ENCODE results near the gene TMEM121B. TPM values are rescaled to one million over a fixed set of nuclear protein-coding genes. Genes with fewer than 3 reads are reported as not detected.
"Not testable (repeated sequence)": the region's sequence is repeated elsewhere in the genome, so short reads cannot be mapped to it uniquely, and the experiment has no call there.

Gene TMEM121B
- total RNA-seq, result under 1 TPM; 0.05 to 0.10 TPM

DNA sequence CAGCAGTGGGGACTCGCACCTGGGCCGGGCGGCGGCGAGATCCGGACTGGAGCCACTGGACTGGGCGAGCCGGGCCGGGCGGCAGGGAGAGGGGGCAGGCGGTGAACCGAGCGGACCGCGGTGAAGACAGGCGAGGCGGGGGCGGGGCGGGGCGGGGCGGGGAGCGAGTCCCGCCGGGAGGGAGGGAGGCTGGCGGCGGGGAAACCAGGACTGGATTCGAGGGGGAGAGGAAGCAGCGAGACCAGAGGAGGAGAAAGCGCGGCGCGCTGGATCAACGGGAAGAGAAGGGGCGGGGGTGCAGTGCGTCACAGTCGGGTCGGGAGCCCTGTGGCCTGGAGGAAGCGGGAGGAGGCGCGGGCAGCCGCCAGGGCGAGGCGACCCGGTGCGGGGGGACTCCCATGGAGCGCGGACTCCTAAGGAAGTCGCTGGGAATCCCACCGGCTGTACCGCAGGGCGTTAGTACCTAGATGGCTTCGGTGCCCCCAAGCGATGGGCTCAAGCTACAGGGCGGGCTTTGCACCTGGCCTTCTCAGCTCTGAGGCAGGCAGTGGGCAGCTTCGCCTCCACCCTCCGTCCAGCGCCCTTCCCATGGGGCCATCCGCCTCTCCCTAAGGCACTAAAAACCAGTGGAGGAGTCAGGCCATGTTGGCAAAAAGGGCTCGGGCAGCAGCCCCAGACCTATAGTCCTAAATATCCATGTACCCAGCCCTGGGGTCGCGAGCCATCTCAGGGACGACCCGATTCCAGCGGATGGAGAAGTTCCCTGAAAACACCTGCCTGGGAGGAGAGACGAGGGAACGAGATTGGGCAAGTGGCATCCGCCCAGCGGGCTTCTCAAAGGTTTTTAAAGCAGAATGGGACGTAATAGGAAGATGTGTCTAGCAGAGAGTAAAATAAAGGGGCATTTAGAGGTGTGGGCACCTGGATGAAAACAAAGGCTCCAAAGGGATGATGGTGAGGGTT, at the start of gene TMEM121B:
TSS of gene TMEM121B (minus strand) at position 128 of the 963 bp plus-strand sequence. CDS start 233 bp downstream, outside the sequence.
- peaks cover 0 to 8% of the 10 kb centered on the region in 2 donors for H3K36me3 Mint-ChIP-seq
- ATAC-seq, result peak in 1 of 2 donors; percentile 21
- no peak within 1 kb of the TSS for H3K27ac Mint-ChIP-seq
- H3K9me3 Mint-ChIP-seq, result no peaks in the 10 kb centered on the region
- DNase-seq (ENCODE audit: low spot score in 2 of 2), result no peak

- H3K9me3 Mint-ChIP-seq, result no peaks in the 10 kb centered on the region
- no peak overlapping the region for H3K27ac Mint-ChIP-seq
- ATAC-seq (no peak), DNase-seq (ENCODE audit: low spot score in 2 of 2) (no peak)
- no peaks in the 10 kb centered on the region for H3K36me3 Mint-ChIP-seq
These were observed 46.3 kb upstream of the TMEM121B start for GRCh38 chr22:17167486-17167885.

GRCh38 chr22:17164392-17165024, 43.3 kb upstream of the TMEM121B start:
- Mint-ChIP-seq H3K27ac (no peak overlapping the region), H3K9me3 (no peaks in the 10 kb centered on the region), H3K36me3 (peaks cover 0 to 5% of the 10 kb centered on the region in 2 donors)
- no peak for DNase-seq (ENCODE audit: low spot score in 2 of 2)
- no peak for ATAC-seq

DNA sequence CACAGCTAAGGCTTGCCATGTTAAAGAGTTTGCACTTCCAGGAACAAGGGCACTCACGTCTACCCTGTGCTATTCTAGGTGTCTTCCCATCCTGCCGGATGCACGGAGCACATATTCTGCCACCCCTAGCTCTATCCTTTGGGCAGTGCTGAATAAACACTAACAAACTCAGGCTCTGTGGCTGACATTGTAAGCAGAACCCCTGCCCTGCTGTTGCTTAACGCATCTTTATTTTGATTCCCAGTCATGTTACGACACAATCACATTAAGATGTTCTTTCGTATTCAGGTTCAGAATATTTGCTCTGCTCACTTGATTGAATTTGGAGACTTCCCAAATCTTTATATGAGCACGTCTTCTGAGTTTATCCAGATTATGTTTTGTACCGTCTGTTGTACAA, 41.6 kb upstream of the TMEM121B start:
- DNase-seq (ENCODE audit: low spot score in 2 of 2), result no peak
- no peak overlapping the region for H3K27ac Mint-ChIP-seq
- peaks cover 5 to 6% of the 10 kb centered on the region in 2 donors for H3K36me3 Mint-ChIP-seq
- ATAC-seq, result no peak
- H3K9me3 Mint-ChIP-seq, result no peaks in the 10 kb centered on the region

- Mint-ChIP-seq H3K9me3 (no peaks in the 10 kb centered on the region), H3K27ac (no peak overlapping the region), H3K36me3 (peaks cover 5 to 6% of the 10 kb centered on the region in 2 donors)
- no peak for DNase-seq (ENCODE audit: low spot score in 2 of 2)
- no peak for ATAC-seq
These were observed 40.8 kb upstream of the TMEM121B start for GRCh38 chr22:17161991-17162390.

DNA sequence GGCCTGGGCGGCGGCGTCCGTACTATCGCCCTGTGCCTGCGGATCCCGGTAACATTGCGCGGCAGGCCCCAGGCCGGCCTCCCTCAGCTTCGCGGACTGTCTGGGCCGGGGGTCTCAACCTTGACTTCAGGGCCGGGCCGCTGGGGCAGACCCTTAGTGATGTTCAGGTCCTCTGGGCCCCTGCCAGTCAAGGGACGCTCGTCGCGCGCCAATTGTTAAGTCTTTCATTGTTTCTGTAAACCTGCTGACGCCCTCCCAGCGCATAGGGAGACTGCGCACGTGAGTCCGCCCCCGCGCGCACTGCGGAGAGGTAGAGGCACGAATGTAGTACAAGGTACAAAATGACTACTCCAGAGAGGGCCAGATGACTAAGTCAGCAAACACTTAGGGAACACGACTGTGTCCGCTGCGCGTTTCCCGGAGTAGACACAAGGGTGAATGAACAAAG, 38.4 kb upstream of the TMEM121B start:
- peaks cover 5 to 6% of the 10 kb centered on the region in 2 donors for H3K36me3 Mint-ChIP-seq
- peak overlapping the region; percentile 52 to 80 for H3K27ac Mint-ChIP-seq
- no peaks in the 10 kb centered on the region for H3K9me3 Mint-ChIP-seq
- peak; percentile 66 to 82 for DNase-seq (ENCODE audit: low spot score in 2 of 2)
- peak; percentile 71 to 82 for ATAC-seq

GRCh38 chr22:17158568-17159503, 37.7 kb upstream of the TMEM121B start, which contains the start of gene HDHD5:
Gene HDHD5 (minus strand): TSS chr22:17159277. CDS start chr22:17159251, 26 bp downstream.
- peak within 1 kb of the TSS; percentile 74 to 94 for H3K27ac Mint-ChIP-seq
- DNase-seq (ENCODE audit: low spot score in 2 of 2), result peak; percentile 83 to 86
- peaks cover 5 to 6% of the 10 kb centered on the region in 2 donors for H3K36me3 Mint-ChIP-seq
- no peaks in the 10 kb centered on the region for H3K9me3 Mint-ChIP-seq
- ATAC-seq, result peak; percentile 82 to 85

DNA sequence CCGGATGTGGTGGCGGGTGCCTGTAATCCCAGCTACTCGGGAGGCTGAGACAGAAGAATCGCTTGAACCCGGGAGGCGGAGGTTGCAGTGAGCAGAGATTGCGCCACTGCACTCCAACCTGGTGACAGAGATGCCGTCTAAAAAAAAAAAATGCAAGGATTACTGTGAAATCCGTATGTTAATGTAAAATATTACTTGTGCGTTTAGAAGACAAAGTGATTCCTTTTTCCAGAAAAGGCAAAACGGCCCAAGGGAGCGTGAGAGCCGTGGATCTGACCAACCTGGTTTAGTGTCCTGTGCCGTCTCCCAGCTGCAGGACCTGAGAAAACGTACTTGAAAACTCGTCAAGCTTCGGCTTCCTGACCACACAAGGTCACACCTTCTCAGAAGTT, 37.0 kb upstream of the TMEM121B start:
- Mint-ChIP-seq H3K27ac (peak overlapping the region in 1 of 2 donors; percentile 94), H3K36me3 (peaks cover 5 to 6% of the 10 kb centered on the region in 2 donors), H3K9me3 (no peaks in the 10 kb centered on the region)
- ATAC-seq, result no peak
- no peak for DNase-seq (ENCODE audit: low spot score in 2 of 2)

DNA sequence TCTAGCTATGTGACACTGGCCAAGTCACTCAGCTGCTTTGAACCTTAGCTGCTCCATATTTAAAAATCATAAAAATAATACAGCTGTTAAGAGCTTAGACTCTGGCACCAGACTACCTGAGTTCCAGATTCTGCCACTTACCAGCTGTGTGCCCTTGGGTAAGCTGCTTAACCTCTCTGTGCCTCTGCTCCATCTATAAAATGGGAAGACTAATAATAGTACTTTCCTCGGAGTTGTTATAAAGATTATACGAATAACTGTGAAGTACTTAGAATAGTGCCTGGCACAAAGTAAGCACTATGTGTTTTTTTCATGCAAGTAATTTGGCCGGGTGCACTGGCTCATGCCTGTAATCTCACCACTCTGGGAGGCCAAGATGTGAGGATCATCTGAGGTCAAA, 36.6 kb upstream of the TMEM121B start:
- Mint-ChIP-seq H3K36me3 (peaks cover 5 to 6% of the 10 kb centered on the region in 2 donors), H3K9me3 (no peaks in the 10 kb centered on the region), H3K27ac (peak overlapping the region in 1 of 2 donors; percentile 94)
- ATAC-seq, result no peak
- DNase-seq (ENCODE audit: low spot score in 2 of 2), result no peak

GRCh38 chr22:17155941-17156340, 34.8 kb upstream of the TMEM121B start:
- Mint-ChIP-seq H3K9me3 (no peaks in the 10 kb centered on the region), H3K36me3 (peaks cover 6 to 13% of the 10 kb centered on the region in 2 donors), H3K27ac (no peak overlapping the region)
- no peak for ATAC-seq
- DNase-seq (ENCODE audit: low spot score in 2 of 2), result no peak

- ATAC-seq, result no peak
- DNase-seq (ENCODE audit: low spot score in 2 of 2), result no peak
- Mint-ChIP-seq H3K27ac (peak overlapping the region in 1 of 2 donors; percentile 37), H3K36me3 (peaks cover 0 to 8% of the 10 kb centered on the region in 2 donors), H3K9me3 (no peaks in the 10 kb centered on the region)
These were observed 31.8 kb upstream of the TMEM121B start for GRCh38 chr22:17152971-17153370.

DNA sequence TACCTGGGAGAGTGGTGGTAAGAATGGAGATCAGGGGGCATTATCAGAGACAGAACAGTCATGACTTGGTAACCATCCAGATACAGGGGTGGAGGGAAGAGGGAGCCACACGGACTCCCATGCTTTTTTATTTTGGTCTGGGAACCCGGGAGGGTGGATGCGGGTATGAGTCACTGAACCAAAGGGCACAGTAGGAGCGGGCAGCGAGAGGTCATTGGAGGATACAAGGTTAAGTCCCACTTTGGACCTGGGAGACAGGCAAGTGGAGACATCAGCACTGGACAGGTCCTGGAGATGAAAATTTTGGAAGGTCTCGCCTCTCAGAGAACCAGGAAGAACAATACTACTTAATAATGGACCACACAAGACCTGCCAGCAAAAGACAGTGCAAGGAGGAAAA, 31.2 kb upstream of the TMEM121B start:
- H3K9me3 Mint-ChIP-seq, result no peaks in the 10 kb centered on the region
- peaks cover 6 to 15% of the 10 kb centered on the region in 2 donors for H3K36me3 Mint-ChIP-seq
- peak overlapping the region; percentile 37 to 88 for H3K27ac Mint-ChIP-seq
- ATAC-seq, result no peak
- DNase-seq (ENCODE audit: low spot score in 2 of 2), result no peak

GRCh38 chr22:17149076-17149815, 28.1 kb upstream of the TMEM121B start:
- ATAC-seq, result no peak
- DNase-seq (ENCODE audit: low spot score in 2 of 2), result no peak
- Mint-ChIP-seq H3K9me3 (no peaks in the 10 kb centered on the region), H3K36me3 (peaks cover 7 to 15% of the 10 kb centered on the region in 2 donors), H3K27ac (no peak overlapping the region)

GRCh38 chr22:17147458-17147857, 26.3 kb upstream of the TMEM121B start:
- DNase-seq (ENCODE audit: low spot score in 2 of 2); ATAC-seq; H3K9me3 Mint-ChIP-seq: not testable (repeated sequence)
- Mint-ChIP-seq H3K27ac (peak overlapping the region; percentile 61 to 85), H3K36me3 (peaks cover 7 to 24% of the 10 kb centered on the region in 2 donors)

DNA sequence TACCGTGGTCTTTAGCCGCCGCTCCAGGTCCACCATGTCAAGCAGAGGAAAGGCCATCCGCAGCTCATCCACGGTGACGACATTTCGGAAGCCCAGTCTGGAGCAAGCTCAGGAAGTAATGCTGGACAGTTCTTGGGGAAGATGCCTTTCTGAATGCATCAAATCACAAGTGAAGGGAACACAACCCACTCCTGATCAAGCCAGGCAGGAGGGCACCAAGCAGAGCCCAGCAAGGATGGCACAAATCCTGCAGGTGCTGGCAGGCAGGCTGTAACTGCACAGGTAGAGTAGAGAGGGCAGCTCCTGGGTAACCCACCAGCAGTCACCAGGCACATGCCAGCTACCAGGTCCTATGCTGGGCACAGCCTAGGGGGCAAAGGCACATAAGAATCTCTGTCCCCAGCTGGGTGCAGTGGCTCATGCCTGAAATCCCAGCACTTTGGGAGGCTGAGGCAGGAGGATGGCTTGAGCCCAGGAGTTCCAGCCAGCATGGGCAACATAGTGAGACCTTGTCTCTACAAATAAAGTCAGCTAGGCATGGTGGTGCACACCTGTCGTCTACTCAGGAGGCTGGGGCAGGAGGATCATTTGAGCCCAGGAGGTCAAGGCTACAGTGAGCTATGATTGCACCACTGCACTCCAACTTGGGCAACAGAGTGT, 24.0 kb upstream of the TMEM121B start:
- H3K27ac Mint-ChIP-seq, result peak overlapping the region in 1 of 2 donors; percentile 66
- ATAC-seq (no peak), DNase-seq (ENCODE audit: low spot score in 2 of 2) (no peak)
- no peaks in the 10 kb centered on the region for H3K9me3 Mint-ChIP-seq
- H3K36me3 Mint-ChIP-seq, result peaks cover 7 to 18% of the 10 kb centered on the region in 2 donors
